ENCODE data around the gene RUVBL1.

RUVBL1 gene

DNA sequence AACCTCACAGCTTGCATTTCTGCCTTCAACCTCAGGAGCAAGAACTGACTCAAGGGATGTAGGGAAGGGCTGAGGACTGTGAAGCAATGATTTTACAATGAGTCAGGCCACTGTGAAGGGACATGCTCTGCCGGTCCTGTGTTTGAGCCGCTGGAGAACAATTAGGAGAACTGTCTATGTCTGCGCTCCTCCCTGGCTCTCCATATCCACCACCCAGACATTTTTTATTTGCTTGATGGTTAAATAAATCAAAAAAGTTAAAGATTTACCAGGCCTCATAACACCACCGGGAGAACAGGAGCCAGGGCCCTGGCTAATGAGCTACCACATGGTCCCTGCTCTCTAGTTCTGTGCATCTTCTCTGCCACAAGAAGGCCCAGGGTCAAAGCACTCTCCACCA, 41.8 kb downstream of the RUVBL1 start:
- H3F3A ChIP-seq (ENCODE audit: insufficient read depth, low read length) = no peaks in the 10 kb centered on the region
- no peak overlapping the region for H3K27ac ChIP-seq (ENCODE audit: low read length)
- H3K9me2 ChIP-seq (replicated peaks; ENCODE audit: insufficient read depth, low read length) = no peaks in the 10 kb centered on the region
- no peak for TF ChIP-seq CTCF (IDR thresholded peaks at IDR 0.05; ENCODE audit: low read length)
- no peak for TF ChIP-seq EZH2phosphoT487 (IDR thresholded peaks at IDR 0.05; ENCODE audit: low read length)
- no peak for TF ChIP-seq EZH2 (optimal IDR thresholded peaks at IDR 0.05; ENCODE audit: low read depth, low read length)
- no peaks in the 10 kb centered on the region for H3K27me3 ChIP-seq (replicated peaks; ENCODE audit: insufficient read depth, low read length)
- H3K9me3 ChIP-seq (replicated peaks; ENCODE audit: insufficient read depth, low read length) = no peaks in the 10 kb centered on the region
- no peaks in the 10 kb centered on the region for H3K36me3 ChIP-seq (replicated peaks; ENCODE audit: insufficient read depth, low read length)
- no peak overlapping the region for H2AFZ ChIP-seq (ENCODE audit: low read length)
- no peaks in the 10 kb centered on the region for H3K79me2 ChIP-seq (ENCODE audit: low read length)
- no peaks in the 10 kb centered on the region for H3K4me1 ChIP-seq (ENCODE audit: low read length)
- no peaks in the 10 kb centered on the region for H4K20me1 ChIP-seq (ENCODE audit: insufficient read depth, low read length)
- H3K4me3 ChIP-seq (ENCODE audit: low read length) = no peak overlapping the region
- no peak for DNase-seq
- H3K4me2 ChIP-seq (ENCODE audit: low read depth, low read length) = no peak overlapping the region
- H3K9ac ChIP-seq (ENCODE audit: low read length) = no peak overlapping the region

DNA sequence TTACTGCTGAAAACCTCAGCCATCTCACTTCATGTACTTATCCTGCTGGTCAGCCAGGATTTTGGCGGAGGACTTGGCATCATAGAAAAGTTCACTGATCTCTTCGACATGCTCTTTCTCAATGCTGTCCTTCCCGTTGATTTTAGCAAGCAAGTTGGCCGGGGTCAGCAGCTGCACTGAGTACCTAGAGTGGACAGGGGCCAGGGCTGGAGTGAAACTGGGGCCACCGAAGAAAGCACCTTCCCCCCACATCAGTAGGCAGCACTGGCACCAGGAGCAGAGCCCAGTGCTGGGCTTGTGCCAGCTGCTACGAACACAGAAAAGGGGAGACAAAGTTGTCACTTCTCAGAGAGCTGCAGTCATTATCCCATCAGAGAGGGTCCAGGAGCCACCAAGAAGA, 42.4 kb downstream of the RUVBL1 start:
- Histone ChIP-seq H3K27me3 (replicated peaks; ENCODE audit: insufficient read depth, low read length) (no peaks in the 10 kb centered on the region), H2AFZ (ENCODE audit: low read length) (no peak overlapping the region), H3K4me2 (ENCODE audit: low read depth, low read length) (no peak overlapping the region), H3K36me3 (replicated peaks; ENCODE audit: insufficient read depth, low read length) (no peaks in the 10 kb centered on the region), H3K9me3 (replicated peaks; ENCODE audit: insufficient read depth, low read length) (no peaks in the 10 kb centered on the region), H4K20me1 (ENCODE audit: insufficient read depth, low read length) (0 out of 2 replicates have a peak, but pooled peaks cover under 1% of the 10 kb centered on the region), H3K4me3 (ENCODE audit: low read length) (no peak overlapping the region), H3K27ac (ENCODE audit: low read length) (no peak overlapping the region), H3K9me2 (replicated peaks; ENCODE audit: insufficient read depth, low read length) (no peaks in the 10 kb centered on the region), H3K4me1 (ENCODE audit: low read length) (0 out of 2 replicates have a peak, but pooled peaks cover under 1% of the 10 kb centered on the region), H3K9ac (ENCODE audit: low read length) (no peak overlapping the region), H3F3A (ENCODE audit: insufficient read depth, low read length) (no peaks in the 10 kb centered on the region), H3K79me2 (ENCODE audit: low read length) (no peaks in the 10 kb centered on the region)
- TF ChIP-seq EZH2 (optimal IDR thresholded peaks at IDR 0.05; ENCODE audit: low read depth, low read length) = no peak
- no peak for TF ChIP-seq EZH2phosphoT487 (IDR thresholded peaks at IDR 0.05; ENCODE audit: low read length)
- TF ChIP-seq CTCF (IDR thresholded peaks at IDR 0.05; ENCODE audit: low read length) = no peak
- no peak for DNase-seq

GRCh38 chr3:128080323-128081080, 43.1 kb downstream of the RUVBL1 start:
- Histone ChIP-seq H3K79me2 (ENCODE audit: low read length) (no peaks in the 10 kb centered on the region), H3F3A (ENCODE audit: insufficient read depth, low read length) (0 out of 2 replicates have a peak, but pooled peaks cover under 1% of the 10 kb centered on the region), H3K9me3 (replicated peaks; ENCODE audit: insufficient read depth, low read length) (no peaks in the 10 kb centered on the region), H3K9ac (ENCODE audit: low read length) (no peak overlapping the region), H3K27me3 (replicated peaks; ENCODE audit: insufficient read depth, low read length) (no peaks in the 10 kb centered on the region), H3K4me2 (ENCODE audit: low read depth, low read length) (no peak overlapping the region), H3K9me2 (replicated peaks; ENCODE audit: insufficient read depth, low read length) (no peaks in the 10 kb centered on the region), H3K4me3 (ENCODE audit: low read length) (no peak overlapping the region), H2AFZ (ENCODE audit: low read length) (no peak overlapping the region), H3K36me3 (replicated peaks; ENCODE audit: insufficient read depth, low read length) (no peaks in the 10 kb centered on the region), H3K27ac (ENCODE audit: low read length) (no peak overlapping the region), H4K20me1 (ENCODE audit: insufficient read depth, low read length) (peaks cover 6% of the 10 kb centered on the region; the same call in 1 of the 2 replicates), H3K4me1 (ENCODE audit: low read length) (peaks cover 6% of the 10 kb centered on the region)
- TF ChIP-seq EZH2 (optimal IDR thresholded peaks at IDR 0.05; ENCODE audit: low read depth, low read length) (no peak), CTCF (IDR thresholded peaks at IDR 0.05; ENCODE audit: low read length) (no peak), EZH2phosphoT487 (IDR thresholded peaks at IDR 0.05; ENCODE audit: low read length) (no peak)
- no peak for DNase-seq

All from MM.1S (cell line).